Type B pancreatic cell (in vitro differentiated cells): ENCODE measurements around the gene XRCC1. TPM values are rescaled to one million over a fixed set of nuclear protein-coding genes. Genes with fewer than 3 reads are reported as not detected.
A peak's percentile ranks its signal among the peaks of the same experiment; 100 is the strongest.
"Not testable (repeated sequence)": the region's sequence is repeated elsewhere in the genome, so short reads cannot be mapped to it uniquely, and the experiment has no call there.

Experiments used
- DNase-seq: peaks from one replicate; pipeline ENCODE4 v3.0.0; 2021; ENCODE audit warnings: mixed read lengths; ENCODE audit not compliant: unreplicated experiment; ENCODE audit errors: extremely low spot score
- H3K27ac Mint-ChIP-seq: 2 replicates; pipeline ENCODE4 v1.8.0; 2021; ENCODE audit warnings: mild to moderate bottlenecking, mixed read lengths
- H3K27me3 Mint-ChIP-seq: 2 replicates; pipeline ENCODE4 v1.8.0; 2021; ENCODE audit warnings: mixed read lengths
- H3K36me3 Mint-ChIP-seq: 2 replicates; pipeline ENCODE4 v1.8.0; 2021; ENCODE audit warnings: mixed read lengths
- H3K4me1 Mint-ChIP-seq: one replicate; pipeline ENCODE4 v1.8.0; 2021; ENCODE audit warnings: mixed read lengths; ENCODE audit not compliant: unreplicated experiment
- H3K4me3 Mint-ChIP-seq: 2 replicates; pipeline ENCODE4 v1.8.0; 2021; ENCODE audit warnings: mild to moderate bottlenecking, mixed read lengths
- H3K9me3 Mint-ChIP-seq: 2 replicates; pipeline ENCODE4 v1.8.0; 2021; ENCODE audit warnings: mixed read lengths
- CTCF ChIP-seq: fragments of 200-600 bp; sonication (generic); conservative IDR thresholded peaks from 2 replicates; pipeline ENCODE4 v1.5.0; 2021; ENCODE audit warnings: antibody characterized with exemption, mild to moderate bottlenecking
- total RNA-seq: library from RNA; stranded (reverse); gene quantifications from 2 replicates; pipeline ENCODE4 v1.2.1, GENCODE V29; 2021; ENCODE audit warnings: low replicate concordance

XRCC1 gene
- total RNA-seq, 1 donor from 2014 or later: 63.7 TPM

GRCh38 chr19:43526884-43527859, 48.2 kb downstream of the XRCC1 start, which contains the start of gene ETHE1:
Gene ETHE1 (minus strand): TSS chr19:43527201. CDS start chr19:43527177, 24 bp downstream.
- no peaks in the 10 kb centered on the region for H3K9me3 Mint-ChIP-seq
- DNase-seq: peak; percentile 86
- peaks cover 4% of the 10 kb centered on the region for H3K36me3 Mint-ChIP-seq
- peak within 1 kb of the TSS; percentile 89 for H3K4me3 Mint-ChIP-seq
- peaks cover 5% of the 10 kb centered on the region for H3K4me1 Mint-ChIP-seq
- peak; percentile 30 for TF ChIP-seq CTCF
- H3K27me3 Mint-ChIP-seq: no peaks in the 10 kb centered on the region
- peak within 1 kb of the TSS; percentile 90 for H3K27ac Mint-ChIP-seq

GRCh38 chr19:43525836-43526771, 49.2 kb downstream of the XRCC1 start:
- Mint-ChIP-seq H3K4me3 (peak overlapping the region; percentile 89), H3K4me1 (peaks cover 5% of the 10 kb centered on the region), H3K9me3 (no peaks in the 10 kb centered on the region), H3K27me3 (no peaks in the 10 kb centered on the region), H3K27ac (peak overlapping the region; percentile 90), H3K36me3 (peaks cover 4% of the 10 kb centered on the region)
- TF ChIP-seq CTCF: no peak
- DNase-seq: no peak

- Mint-ChIP-seq H3K4me1 (peaks cover 5% of the 10 kb centered on the region), H3K27ac (peak overlapping the region; percentile 90), H3K9me3 (no peaks in the 10 kb centered on the region), H3K27me3 (no peaks in the 10 kb centered on the region), H3K4me3 (peak overlapping the region; percentile 89), H3K36me3 (peaks cover 4% of the 10 kb centered on the region)
- TF ChIP-seq CTCF: no peak
- DNase-seq: no peak
Measured at GRCh38 chr19:43524922-43525835, 50.1 kb downstream of the XRCC1 start.

GRCh38 chr19:43523696-43524095, 51.6 kb downstream of the XRCC1 start:
- H3K4me1 Mint-ChIP-seq: peaks cover 11% of the 10 kb centered on the region
- not testable (repeated sequence) for H3K27me3 Mint-ChIP-seq, H3K4me3 Mint-ChIP-seq, DNase-seq, H3K36me3 Mint-ChIP-seq, H3K9me3 Mint-ChIP-seq
- peak overlapping the region; percentile 93 for H3K27ac Mint-ChIP-seq

GRCh38 chr19:43522929-43523328, 52.4 kb downstream of the XRCC1 start:
- Mint-ChIP-seq H3K27me3 (no peaks in the 10 kb centered on the region), H3K9me3 (no peaks in the 10 kb centered on the region), H3K27ac (peak overlapping the region; percentile 93), H3K4me1 (peaks cover 11% of the 10 kb centered on the region), H3K36me3 (peaks cover 9% of the 10 kb centered on the region), H3K4me3 (peak overlapping the region; percentile 66)
- TF ChIP-seq CTCF: no peak
- no peak for DNase-seq
